HG03354 (cell line): ENCODE data around the gene FASTK.

Source experiments
- ATAC-seq: cut with Tn5 transposase; IDR thresholded peaks from one replicate; pipeline ENCODE4 v1.9.1; 2021; ENCODE audit warnings: mild to moderate bottlenecking; ENCODE audit not compliant: unreplicated experiment, poor library complexity, severe bottlenecking

The FASTK gene

DNA sequence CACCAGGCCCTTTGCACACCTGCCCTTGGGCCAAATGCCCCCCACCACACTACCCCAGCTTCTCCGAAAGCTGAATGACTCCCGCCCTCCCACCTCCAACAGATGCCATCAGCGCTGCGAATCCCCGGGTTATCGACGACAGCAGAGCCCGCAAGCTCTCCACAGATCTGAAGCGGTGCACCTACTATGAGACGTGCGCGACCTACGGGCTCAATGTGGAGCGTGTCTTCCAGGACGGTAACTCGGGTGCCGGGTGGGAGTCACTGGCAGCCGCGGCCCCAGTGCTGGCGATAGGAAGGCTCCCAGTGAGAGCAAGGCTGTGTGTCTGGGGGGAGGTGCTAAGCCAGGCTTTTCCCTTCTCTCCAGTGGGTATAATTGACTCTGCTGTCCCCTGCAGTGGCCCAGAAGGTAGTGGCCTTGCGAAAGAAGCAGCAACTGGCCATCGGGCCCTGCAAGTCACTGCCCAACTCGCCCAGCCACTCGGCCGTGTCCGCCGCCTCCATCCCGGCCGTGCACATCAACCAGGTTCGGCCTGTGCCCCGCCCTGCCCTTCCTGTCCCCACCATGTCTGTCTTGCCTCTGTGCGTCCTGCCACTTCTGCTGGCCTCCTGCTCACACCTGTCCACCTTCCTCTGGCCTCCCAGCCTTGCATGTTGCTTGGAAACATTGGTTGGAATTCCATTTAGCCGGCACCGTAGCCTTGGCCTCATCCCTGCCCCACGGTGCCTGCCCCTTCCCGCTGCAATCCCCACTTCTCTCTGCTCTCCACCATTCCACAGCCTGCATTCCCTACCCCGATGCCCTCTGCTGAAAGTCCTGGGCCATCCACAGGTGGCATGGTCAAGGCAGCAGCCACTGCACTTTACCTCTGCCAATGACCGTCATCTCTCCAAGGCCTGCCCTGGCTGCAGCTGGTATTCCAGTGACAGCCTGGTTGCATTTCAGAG, 37.8 kb upstream of the FASTK start:
- ATAC-seq = no peak

GRCh38 chr7:151117565-151117964, 37.0 kb upstream of the FASTK start:
- no peak for ATAC-seq

- ATAC-seq = no peak
Observed at GRCh38 chr7:151116603-151117440, 36.2 kb upstream of the FASTK start.

DNA sequence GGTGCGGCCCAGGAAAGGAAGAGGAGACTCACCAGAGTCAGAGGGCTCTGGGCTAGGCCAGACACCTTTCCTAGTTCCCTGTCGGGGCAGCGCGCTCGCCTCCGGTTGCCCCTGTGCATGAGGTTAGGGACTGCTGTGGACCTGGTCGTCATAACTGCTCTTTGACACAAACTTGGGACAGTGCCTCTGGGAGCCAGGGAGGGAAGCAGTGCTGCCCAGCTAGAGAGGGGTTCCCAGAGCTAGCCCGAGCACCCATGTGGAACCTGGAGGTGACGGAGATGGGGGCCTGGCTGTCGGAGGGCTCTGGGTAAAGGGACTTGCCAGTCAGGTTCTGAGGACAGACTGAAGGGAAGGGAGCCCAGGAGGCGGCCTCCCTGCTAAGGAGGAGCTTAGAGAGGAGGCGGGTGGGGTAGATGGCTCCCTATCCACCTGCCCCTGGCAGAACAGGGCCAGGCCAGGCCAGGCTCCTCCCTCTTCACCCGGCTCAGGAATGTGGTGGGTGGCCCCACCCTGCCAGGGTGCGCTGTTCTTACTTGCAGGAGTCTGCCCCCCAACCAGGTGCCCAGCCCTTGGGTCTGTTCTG, 35.3 kb upstream of the FASTK start:
- no peak for ATAC-seq

GRCh38 chr7:151115121-151115835, 34.7 kb upstream of the FASTK start:
- peak; percentile 49 for ATAC-seq

- peak; percentile 28 for ATAC-seq
Observed at GRCh38 chr7:151114151-151115090, 33.8 kb upstream of the FASTK start.

GRCh38 chr7:151113344-151114150, 32.9 kb upstream of the FASTK start:
- ATAC-seq = no peak

DNA sequence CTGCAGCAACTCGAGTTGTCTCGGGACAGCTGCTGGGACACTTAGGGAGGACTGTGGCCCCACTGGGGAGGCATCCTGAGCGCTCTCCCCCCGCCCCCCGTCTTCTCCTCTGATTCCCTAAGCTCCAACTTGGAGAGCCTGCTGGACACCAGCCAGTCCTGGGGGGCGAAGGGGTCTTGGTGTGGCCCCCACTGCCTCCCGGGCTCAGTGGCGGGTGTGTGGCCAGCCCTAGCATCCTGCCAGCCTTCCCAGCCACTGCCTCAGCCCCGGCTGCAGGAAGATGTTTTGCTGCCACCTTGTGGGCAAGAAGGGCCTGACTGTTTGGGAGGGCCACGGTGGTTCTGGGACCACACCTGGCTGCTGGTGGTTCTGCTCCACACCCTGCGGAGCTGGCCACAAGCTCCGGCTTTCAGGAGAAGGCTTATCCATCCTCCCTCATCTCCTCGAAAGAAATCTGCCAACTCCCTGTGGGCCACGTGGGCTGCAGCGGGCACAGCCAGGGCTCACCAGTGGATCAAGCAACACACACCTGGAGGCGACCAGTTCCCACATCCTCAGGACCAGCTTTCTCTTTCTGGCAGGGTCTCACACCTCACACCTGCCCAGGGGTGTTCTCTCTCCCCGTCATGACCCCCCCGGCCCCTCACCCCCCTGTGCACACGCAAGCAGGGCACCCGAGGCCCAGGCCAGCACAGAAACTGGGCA, 30.5 kb upstream of the FASTK start:
- ATAC-seq = peak; percentile 81

DNA sequence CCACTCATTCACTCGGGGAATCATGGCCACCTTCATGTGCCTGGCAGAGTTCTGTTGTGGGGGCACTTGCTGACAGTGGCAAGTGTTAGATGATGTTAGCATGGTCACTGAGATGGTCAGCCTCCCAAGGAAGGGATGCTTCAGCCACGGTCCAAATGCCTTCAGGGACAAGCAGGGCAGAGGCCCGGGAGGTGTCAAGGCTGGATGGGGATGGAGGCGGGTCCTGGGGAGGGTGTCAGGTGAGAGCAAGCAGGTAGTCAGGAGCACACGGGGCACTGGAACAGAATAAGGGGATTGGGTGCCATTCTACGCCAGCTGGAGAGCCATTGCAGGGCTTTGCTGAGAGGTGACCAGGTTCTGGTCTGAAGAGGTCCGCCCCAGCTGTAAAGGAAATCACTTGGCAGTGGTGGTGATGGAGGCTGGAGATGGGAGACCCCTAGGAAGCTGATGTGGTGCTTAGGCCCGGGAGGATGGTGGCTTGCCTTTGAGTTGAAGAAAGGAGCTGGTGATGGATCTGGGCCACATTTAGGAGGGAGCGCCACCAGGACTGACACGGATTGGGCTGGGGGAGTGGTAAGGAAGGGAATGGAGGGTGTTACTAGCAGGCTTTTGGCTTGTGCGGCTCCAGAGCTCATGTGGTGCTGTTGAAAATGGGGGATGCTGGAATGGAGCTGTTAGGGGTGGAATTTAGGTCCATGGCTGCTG, 29.8 kb upstream of the FASTK start:
- ATAC-seq = no peak

GRCh38 chr7:151109094-151110048, 28.8 kb upstream of the FASTK start:
- no peak for ATAC-seq

- ATAC-seq = no peak
Observed at GRCh38 chr7:151107882-151108281, 27.3 kb upstream of the FASTK start.

- no peak for ATAC-seq
Observed at GRCh38 chr7:151104411-151105235, 24.0 kb upstream of the FASTK start.

DNA sequence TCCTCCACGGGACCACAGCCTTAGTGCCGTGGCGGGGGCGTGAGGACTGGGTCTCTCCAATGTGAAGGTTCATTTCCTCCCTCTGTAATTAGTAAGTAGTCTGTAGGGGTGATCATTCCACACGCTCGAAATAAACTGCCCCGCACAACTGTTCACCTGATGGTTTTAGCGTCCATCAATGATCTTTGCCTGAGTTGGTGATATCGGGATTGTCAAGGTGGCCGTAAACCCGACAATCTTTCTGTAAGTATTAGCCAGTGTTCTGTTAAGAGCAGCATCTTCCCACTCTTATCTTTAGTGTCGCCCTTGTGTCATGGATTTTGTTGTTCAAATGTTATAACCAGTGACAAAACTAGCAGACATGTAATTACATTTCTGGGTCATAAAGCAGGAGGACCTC, 23.4 kb upstream of the FASTK start:
- no peak for ATAC-seq

- no peak for ATAC-seq
Observed at GRCh38 chr7:151102991-151103390, 22.4 kb upstream of the FASTK start.
